Right atrium auricular region (tissue), 2 donors: ENCODE data around the gene RIPPLY2. TPM values are rescaled to one million over a fixed set of nuclear protein-coding genes. Genes with fewer than 3 reads are reported as not detected.
"Not testable (repeated sequence)": the region's sequence is repeated elsewhere in the genome, so short reads cannot be mapped to it uniquely, and the experiment has no call there.

ENCODE experiments used
- DNase-seq: peaks from one replicate; pipeline ENCODE4 v3.0.0-alpha.2; 2019; ENCODE audit warnings: low spot score
- H3K27ac ChIP-seq, 2 donors: fragments of 200-600 bp; sonication (generic); 1 replicate in 1 of 2; 2 replicates in 1 of 2; pipeline ENCODE4 v1.5.1; 2016 to 2019
- H3K27me3 ChIP-seq, 2 donors: fragments of 200-600 bp; sonication (generic); one replicate each; pipeline versions ENCODE4 v1.5.1 to v1.6.0; 2017 to 2019
- H3K36me3 ChIP-seq: fragments of 200-600 bp; sonication (generic); one replicate; pipeline ENCODE4 v1.5.1; 2016
- H3K4me1 ChIP-seq, 2 donors: fragments of 200-600 bp; sonication (generic); one replicate each; pipeline versions ENCODE4 v1.5.1 to v1.6.0; 2017 to 2019
- H3K4me3 ChIP-seq, 2 donors: fragments of 200-600 bp; sonication (generic); 1 replicate in 1 of 2; 2 replicates in 1 of 2; pipeline ENCODE4 v1.5.1; 2017 to 2019; ENCODE audit warnings: mild to moderate bottlenecking in 1 of 2, moderate library complexity in 1 of 2
- H3K9me3 ChIP-seq, 2 donors: fragments of 200-600 bp; sonication (generic); one replicate each; pipeline ENCODE4 v1.5.1; 2019
- CTCF ChIP-seq, 2 donors: fragments of 200-600 bp; sonication (generic); IDR thresholded peaks; one replicate each; pipeline ENCODE4 v1.5.1; 2019; ENCODE audit warnings: antibody characterized with exemption in 2 of 2
- total RNA-seq, 2 donors: library from RNA; depleted of rRNA; stranded (reverse); fragments of >200 nt; gene quantifications; one replicate each; pipeline ENCODE4 v1.1.0, GENCODE V29; 2016

RIPPLY2 gene
- total RNA-seq, 2 donors from 2014 or later: not detected

- no peaks in the 10 kb centered on the region for H3K27me3 ChIP-seq
- H3K4me3 ChIP-seq: no peak overlapping the region
- H3K27ac ChIP-seq: no peak overlapping the region
These were observed 38.4 kb downstream of the RIPPLY2 start for GRCh38 chr6:83891586-83891985.

GRCh38 chr6:83893024-83893423, 39.9 kb downstream of the RIPPLY2 start:
- TF ChIP-seq CTCF (IDR thresholded peaks at IDR 0.05): no peak
- H3K9me3 ChIP-seq: no peaks in the 10 kb centered on the region
- no peak overlapping the region for H3K4me3 ChIP-seq
- H3K4me1 ChIP-seq: peaks cover 0 to 4% of the 10 kb centered on the region in 2 donors
- no peak for DNase-seq
- no peaks in the 10 kb centered on the region for H3K36me3 ChIP-seq
- no peaks in the 10 kb centered on the region for H3K27me3 ChIP-seq
- no peak overlapping the region for H3K27ac ChIP-seq

More at GRCh38 chr6:83891586-83891985, 38.4 kb downstream of the RIPPLY2 start:
- H3K36me3 ChIP-seq: no peaks in the 10 kb centered on the region
- DNase-seq: no peak
- TF ChIP-seq CTCF (IDR thresholded peaks at IDR 0.05): no peak
- peaks cover 0 to 4% of the 10 kb centered on the region in 2 donors for H3K4me1 ChIP-seq
- no peaks in the 10 kb centered on the region for H3K9me3 ChIP-seq

GRCh38 chr6:83897094-83897493, 43.9 kb downstream of the RIPPLY2 start:
- H3K27ac ChIP-seq, DNase-seq, H3K4me3 ChIP-seq, H3K27me3 ChIP-seq, H3K4me1 ChIP-seq, H3K36me3 ChIP-seq, H3K9me3 ChIP-seq: not testable (repeated sequence)

GRCh38 chr6:83901624-83902023, 48.5 kb downstream of the RIPPLY2 start:
- peaks cover 0 to 10% of the 10 kb centered on the region in 2 donors for H3K9me3 ChIP-seq
- DNase-seq: no peak
- TF ChIP-seq CTCF (IDR thresholded peaks at IDR 0.05): no peak
- no peaks in the 10 kb centered on the region for H3K36me3 ChIP-seq
- no peaks in the 10 kb centered on the region for H3K27me3 ChIP-seq
- H3K27ac ChIP-seq: no peak overlapping the region
- no peak overlapping the region for H3K4me3 ChIP-seq
- H3K4me1 ChIP-seq: no peaks in the 10 kb centered on the region

GRCh38 chr6:83904395-83904794, 51.2 kb downstream of the RIPPLY2 start:
- Histone ChIP-seq H3K4me1 (no peaks in the 10 kb centered on the region), H3K27me3 (no peaks in the 10 kb centered on the region), H3K4me3 (no peak overlapping the region), H3K9me3 (peaks cover 0 to 10% of the 10 kb centered on the region in 2 donors), H3K27ac (no peak overlapping the region), H3K36me3 (no peaks in the 10 kb centered on the region)
- DNase-seq: no peak
- TF ChIP-seq CTCF (IDR thresholded peaks at IDR 0.05): no peak

GRCh38 chr6:83905648-83906047, 52.5 kb downstream of the RIPPLY2 start:
- no peak for TF ChIP-seq CTCF (IDR thresholded peaks at IDR 0.05)
- peaks cover 0 to 10% of the 10 kb centered on the region in 2 donors for H3K9me3 ChIP-seq
- H3K4me1 ChIP-seq: no peaks in the 10 kb centered on the region
- DNase-seq: no peak
- H3K36me3 ChIP-seq: no peaks in the 10 kb centered on the region
- H3K27me3 ChIP-seq: no peaks in the 10 kb centered on the region
- no peak overlapping the region for H3K4me3 ChIP-seq
- H3K27ac ChIP-seq: no peak overlapping the region

Other genes with a start within 250 kb of the RIPPLY2 start
- gene SNAP91, start 144.3 kb upstream of the RIPPLY2 start, total RNA-seq: under 1 TPM; 0.20 to 0.26 TPM
- 1 to 10 TPM; 3.3 to 3.9 TPM for gene CYB5R4, start 6.3 kb downstream of the RIPPLY2 start, total RNA-seq
- under 1 TPM in 1 of 2 donors, not detected in 1; 0.20 TPM for gene MRAP2, start 180.4 kb downstream of the RIPPLY2 start, total RNA-seq